Activated CD8-positive, alpha-beta T cell treated with anti-CD3 and anti-CD28 coated beads, Interleukin-2, amount 10 ng/mL, durations not matched to agents 7 days and 5 days (primary cell): ENCODE results near the gene CKS1B. TPM values are rescaled to one million over a fixed set of nuclear protein-coding genes. Genes with fewer than 3 reads are reported as not detected.

Experiments used
- ATAC-seq: fragments of 150-1000 bp; cut with Tn5 transposase; one replicate; pipeline ENCODE4 v1.10.0; 2021; ENCODE audit warnings: moderate library complexity
- CTCF ChIA-PET: fragments of 350-600 bp; sonication (Branson Sonifier 250); formaldehyde crosslinking; loops from one replicate; lab custom pipeline; 2021; ENCODE audit warnings: antibody characterized with exemption; lab: Charles Lee
- POLR2A ChIA-PET: fragments of 350-600 bp; sonication (Branson Sonifier 250); formaldehyde crosslinking; loops from one replicate; lab custom pipeline; 2021; ENCODE audit warnings: antibody characterized with exemption; lab: Charles Lee
- DNase-seq: peaks from one replicate; pipeline ENCODE4 v3.0.0-alpha.2; 2020
- H3K27ac Mint-ChIP-seq: one replicate; pipeline ENCODE4 v1.8.0; 2021; ENCODE audit warnings: mild to moderate bottlenecking, mixed read lengths
- H3K27me3 Mint-ChIP-seq: one replicate; pipeline ENCODE4 v1.8.0; 2021; ENCODE audit warnings: low read depth, mixed read lengths
- H3K36me3 Mint-ChIP-seq: one replicate; pipeline ENCODE4 v1.8.0; 2021; ENCODE audit warnings: low read depth, mixed read lengths
- H3K4me1 Mint-ChIP-seq: one replicate; pipeline ENCODE4 v1.8.0; 2021; ENCODE audit warnings: low read depth, mixed read lengths
- H3K4me3 Mint-ChIP-seq: one replicate; pipeline ENCODE4 v1.8.0; 2021; ENCODE audit warnings: mild to moderate bottlenecking, mixed read lengths
- H3K9me3 Mint-ChIP-seq: one replicate; pipeline ENCODE4 v1.8.0; 2022; ENCODE audit warnings: mixed read lengths; ENCODE audit not compliant: insufficient read depth
- total RNA-seq, 2 experiments: library from RNA; stranded (reverse); gene quantifications; one replicate each; pipeline ENCODE4 v1.2.3, GENCODE V29; 2021

Gene CKS1B
- total RNA-seq, 2 experiments from 2014 or later: 151 to 153 TPM

DNA sequence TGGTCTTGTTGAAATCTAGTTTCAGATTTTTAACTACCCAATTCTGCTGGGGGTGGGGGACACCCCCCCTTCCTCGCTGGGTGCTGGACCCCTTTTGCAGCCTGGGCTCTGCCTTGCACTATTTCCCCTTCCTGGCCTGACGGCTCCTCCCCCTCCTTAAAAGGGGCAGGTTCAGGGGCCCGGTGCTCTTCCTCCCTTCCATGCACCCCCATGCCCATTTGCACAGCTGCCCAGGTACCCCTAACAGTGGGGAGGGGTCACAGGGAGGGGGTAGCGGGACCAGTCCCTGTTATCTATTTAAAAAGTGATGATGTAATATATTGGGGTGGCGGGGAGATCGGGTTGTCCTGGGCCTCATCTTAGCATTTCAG lies 43.5 kb downstream of the CKS1B start:
- no peaks in the 10 kb centered on the region for H3K9me3 Mint-ChIP-seq
- H3K27ac Mint-ChIP-seq: peak overlapping the region; percentile 52
- H3K27me3 Mint-ChIP-seq: peaks cover 6% of the 10 kb centered on the region
- H3K36me3 Mint-ChIP-seq: peaks cover 22% of the 10 kb centered on the region
- DNase-seq: no peak
- peak; percentile 21 for ATAC-seq
- H3K4me3 Mint-ChIP-seq: peak overlapping the region; percentile 22
- POLR2A ChIA-PET: interaction anchor here (0.6 to 2.5 kb wide), 2 partner anchors 35 to 39 kb away, joined by 3 to 8 read pairs; partner anchors contain the start of gene FLAD1
- H3K4me1 Mint-ChIP-seq: peaks cover 43% of the 10 kb centered on the region
- CTCF ChIA-PET: interaction anchor here (0.6 to 7.5 kb wide), 42 partner anchors 8 to 458 kb away, joined by 3 to 71 read pairs (median 6); partner anchors contain the start of genes ADAM15, CKS1B, DCST1 and DCST2

DNA sequence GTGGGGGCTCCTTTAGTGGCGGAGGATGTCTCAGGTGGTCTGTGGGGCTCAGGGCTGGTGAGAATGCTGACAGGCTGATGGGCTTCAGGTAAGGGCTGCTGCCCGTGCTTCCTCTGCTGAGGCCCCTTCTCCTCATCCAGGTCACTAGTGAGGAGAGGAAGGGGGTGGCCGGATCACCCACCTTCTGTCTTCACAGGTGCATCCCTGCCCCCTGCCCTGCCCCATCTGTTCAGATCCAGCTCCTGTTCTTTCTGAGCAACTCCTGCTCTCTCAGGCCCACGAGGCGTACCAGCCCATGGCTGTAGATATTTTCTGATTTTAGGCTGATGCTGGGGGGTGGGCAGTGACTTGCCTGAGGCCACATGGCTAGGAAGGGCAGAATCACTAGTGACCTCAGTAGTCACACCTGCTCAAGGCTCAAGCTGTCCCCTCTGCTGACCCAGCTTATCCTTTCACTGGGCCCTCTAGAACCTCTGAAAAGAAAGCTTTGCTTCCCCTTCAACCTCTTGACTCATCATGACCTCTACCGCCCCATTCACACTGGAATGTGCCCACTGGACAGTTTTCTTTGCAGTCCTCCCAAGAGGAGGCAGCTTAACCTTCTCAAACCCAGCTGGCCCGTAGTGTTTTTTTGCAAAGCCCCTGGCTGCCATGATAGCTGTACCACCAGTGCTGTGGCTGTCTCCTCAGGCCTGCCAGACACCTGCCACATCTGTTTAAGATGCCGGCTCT lies 44.3 kb downstream of the CKS1B start:
- Mint-ChIP-seq H3K27me3 (peaks cover 6% of the 10 kb centered on the region), H3K4me1 (peaks cover 35% of the 10 kb centered on the region), H3K4me3 (no peak overlapping the region), H3K9me3 (no peaks in the 10 kb centered on the region), H3K27ac (no peak overlapping the region), H3K36me3 (peaks cover 18% of the 10 kb centered on the region)
- CTCF ChIA-PET: interaction anchor here (1.1 to 7.5 kb wide), 18 partner anchors 11 to 116 kb away, joined by 3 to 71 read pairs (median 5); partner anchors contain the start of genes ADAM15, FLAD1, PBXIP1 and PYGO2
- ATAC-seq: no peak
- no peak for DNase-seq
- POLR2A ChIA-PET: interaction anchor here (0.6 to 0.8 kb wide), 2 partner anchors 12 to 48 kb away, joined by 3 read pairs; no protein-coding TSS in a partner anchor

DNA sequence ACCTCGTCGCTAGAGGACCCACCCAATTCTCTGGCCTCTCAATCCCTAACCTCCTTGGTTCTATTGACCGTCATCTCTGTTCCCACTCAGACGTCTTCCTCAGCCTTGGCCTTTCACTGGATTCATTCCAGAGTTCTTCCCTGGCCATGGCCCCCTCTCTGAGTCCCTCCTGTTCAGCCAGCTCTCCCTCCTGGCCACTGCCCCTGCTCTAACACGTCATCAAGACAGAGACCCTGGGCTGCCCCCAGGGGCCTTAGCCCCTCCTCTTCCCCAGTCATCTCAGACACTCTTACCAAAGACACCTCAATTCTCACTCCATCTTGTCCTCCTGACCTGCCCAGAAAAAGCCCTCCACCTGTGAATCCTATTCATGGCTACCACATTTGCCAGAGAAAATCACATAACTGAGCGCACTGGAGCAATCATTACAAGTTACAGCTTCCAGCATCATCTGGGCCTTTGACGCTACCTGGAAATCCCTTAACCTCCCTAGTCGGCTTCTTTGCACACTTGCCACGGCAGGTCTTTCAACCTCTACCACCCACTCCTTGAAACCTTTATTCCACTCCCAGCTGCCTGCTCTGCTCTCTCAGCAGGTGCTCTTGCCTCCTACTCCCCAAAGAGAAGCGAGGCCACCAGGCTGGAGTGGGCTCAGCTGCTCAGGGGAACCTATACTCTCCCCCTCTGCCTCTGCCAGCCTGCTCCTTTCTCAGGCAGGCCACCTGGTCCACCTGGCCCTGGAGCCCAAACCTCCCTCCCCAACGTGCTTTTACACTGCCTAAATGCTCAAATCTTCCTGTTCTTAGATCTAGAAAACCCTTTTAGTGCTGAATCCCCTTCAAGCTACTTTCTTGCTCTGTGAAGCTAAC lies 45.1 kb downstream of the CKS1B start:
- Mint-ChIP-seq H3K27ac (no peak overlapping the region), H3K9me3 (no peaks in the 10 kb centered on the region), H3K36me3 (peaks cover 13% of the 10 kb centered on the region), H3K4me3 (no peak overlapping the region), H3K4me1 (peaks cover 26% of the 10 kb centered on the region), H3K27me3 (peaks cover 6% of the 10 kb centered on the region)
- DNase-seq (no peak), ATAC-seq (no peak)
- POLR2A ChIA-PET: interaction anchor here (0.6 to 0.8 kb wide), 2 partner anchors 13 to 47 kb away, joined by 3 read pairs; no protein-coding TSS in a partner anchor
- CTCF ChIA-PET: interaction anchor here (0.7 to 7.5 kb wide), 13 partner anchors 9 to 186 kb away, joined by 3 to 71 read pairs (median 4); partner anchors contain the start of genes ADAM15, FLAD1, KRTCAP2 and PYGO2

DNA sequence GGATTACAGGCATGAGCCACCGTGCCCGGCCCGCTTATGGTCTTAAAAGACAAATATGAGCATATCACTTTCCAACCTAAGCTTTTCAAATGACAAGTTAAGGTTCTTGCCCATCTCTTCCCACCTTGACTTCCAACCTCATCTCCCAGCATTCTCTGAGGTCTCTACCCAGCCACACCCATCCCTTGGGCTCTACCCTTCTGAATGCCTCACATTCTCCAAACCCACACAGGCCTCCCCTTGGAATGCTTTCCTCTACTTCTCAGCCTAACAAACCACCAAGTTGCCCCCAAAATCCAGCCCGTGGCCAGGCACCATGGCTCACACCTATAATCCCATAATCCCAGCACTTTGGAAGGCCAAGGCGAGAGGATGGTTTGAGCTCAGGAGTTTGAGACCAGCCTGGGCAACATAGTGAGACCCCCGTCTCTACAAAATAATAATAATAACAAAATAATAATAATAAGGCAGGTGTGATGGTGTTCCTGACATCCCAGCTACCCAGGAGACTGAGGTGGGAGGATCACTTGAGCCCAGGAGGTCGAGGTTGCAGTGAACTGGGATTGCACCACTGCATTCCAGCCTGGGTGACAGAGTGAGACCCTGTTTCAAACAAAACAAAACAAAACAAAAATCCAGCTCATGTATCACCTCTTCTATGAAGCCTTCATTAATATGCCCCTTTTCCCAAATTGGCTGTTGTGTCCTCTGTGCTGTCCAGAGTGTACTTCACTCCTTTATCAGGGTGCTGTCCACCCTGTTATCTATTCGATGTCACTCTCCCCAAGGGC lies 47.9 kb downstream of the CKS1B start:
- ChIA-PET CTCF (interaction anchor here (1.0 to 2.0 kb wide), 5 partner anchors 9 to 63 kb away, joined by 4 to 9 read pairs (median 5); partner anchors contain the start of gene ADAM15), POLR2A (interaction anchor here (0.7 kb wide), 1 partner anchor 41 kb away, joined by 4 read pairs; no protein-coding TSS in a partner anchor)
- Mint-ChIP-seq H3K36me3 (peaks cover 2% of the 10 kb centered on the region), H3K4me3 (no peak overlapping the region), H3K27ac (no peak overlapping the region), H3K4me1 (peaks cover 9% of the 10 kb centered on the region), H3K9me3 (no peaks in the 10 kb centered on the region), H3K27me3 (peaks cover 6% of the 10 kb centered on the region)
- DNase-seq (no peak), ATAC-seq (no peak)

DNA sequence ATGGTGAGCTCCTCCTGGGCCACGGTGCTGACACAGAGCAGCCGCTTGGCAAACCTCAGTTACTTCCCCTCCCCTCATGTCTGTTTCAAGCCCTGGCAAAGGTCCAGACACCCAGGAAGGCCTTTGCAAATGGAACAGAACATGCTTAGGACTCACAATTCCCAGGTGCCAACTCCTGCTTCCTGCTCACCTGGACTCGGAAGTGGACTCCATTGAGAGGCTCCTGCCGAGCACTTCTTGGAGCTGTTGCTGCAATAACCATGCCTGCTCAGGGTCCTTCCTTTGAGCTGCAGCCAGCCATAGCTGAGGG lies 48.4 kb downstream of the CKS1B start:
- no peak for ATAC-seq
- ChIA-PET CTCF (interaction anchor here (1.0 to 2.0 kb wide), 5 partner anchors 10 to 62 kb away, joined by 4 to 9 read pairs (median 5); partner anchors contain the start of gene ADAM15), POLR2A (interaction anchor here (0.7 kb wide), 1 partner anchor 42 kb away, joined by 4 read pairs; no protein-coding TSS in a partner anchor)
- Mint-ChIP-seq H3K27me3 (peaks cover 6% of the 10 kb centered on the region), H3K4me1 (peaks cover 5% of the 10 kb centered on the region), H3K27ac (no peak overlapping the region), H3K4me3 (no peak overlapping the region), H3K9me3 (no peaks in the 10 kb centered on the region), H3K36me3 (peaks cover 2% of the 10 kb centered on the region)
- DNase-seq: no peak

DNA sequence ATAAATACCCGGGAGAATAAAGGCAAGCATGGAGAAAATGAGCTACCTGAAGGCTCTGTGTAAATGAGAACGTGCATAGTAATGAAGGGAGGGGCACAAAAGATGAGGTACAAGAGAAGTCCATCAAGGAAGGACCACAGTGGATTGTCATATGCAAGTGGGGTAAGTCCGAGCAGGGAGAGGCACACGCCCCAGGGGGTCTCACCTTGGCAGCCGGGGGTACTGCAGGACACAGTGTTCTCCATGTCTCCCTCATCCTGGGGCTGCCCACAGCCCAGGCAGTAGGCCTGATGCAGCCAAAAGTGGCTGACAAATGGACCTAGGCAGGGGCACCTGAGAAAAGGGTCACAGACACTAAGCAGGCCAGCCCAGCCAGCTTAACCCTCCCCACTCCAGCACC lies 49.1 kb downstream of the CKS1B start:
- Mint-ChIP-seq H3K27me3 (peaks cover 6% of the 10 kb centered on the region), H3K4me3 (no peak overlapping the region), H3K27ac (no peak overlapping the region), H3K9me3 (no peaks in the 10 kb centered on the region), H3K4me1 (no peaks in the 10 kb centered on the region), H3K36me3 (peaks cover 2% of the 10 kb centered on the region)
- ATAC-seq (no peak), DNase-seq (no peak)
- CTCF ChIA-PET: interaction anchor here (1.7 to 2.0 kb wide), 2 partner anchors 27 to 38 kb away, joined by 7 to 9 read pairs; partner anchors contain the start of gene ADAM15
- POLR2A ChIA-PET: no interaction called here

DNA sequence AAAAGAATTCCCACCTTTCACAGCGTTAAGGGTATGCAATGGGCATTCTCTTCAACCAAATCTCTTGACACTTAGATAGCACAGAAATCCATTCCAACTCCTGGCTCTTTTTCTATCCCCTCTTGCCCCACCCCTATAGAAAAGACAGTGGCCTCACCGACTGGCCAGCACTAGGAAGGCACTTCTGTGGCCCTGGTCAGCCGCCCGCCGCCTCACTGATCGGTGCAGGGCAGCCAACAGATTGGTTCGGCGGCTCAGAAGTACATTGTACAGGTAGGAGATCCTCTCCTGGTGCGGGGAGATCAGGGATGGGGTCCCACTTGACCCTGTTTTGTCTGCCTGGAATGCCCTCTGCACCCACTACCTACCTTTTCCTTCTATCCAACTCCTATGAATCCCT lies 49.8 kb downstream of the CKS1B start:
- Mint-ChIP-seq H3K4me1 (no peaks in the 10 kb centered on the region), H3K36me3 (no peaks in the 10 kb centered on the region), H3K9me3 (no peaks in the 10 kb centered on the region), H3K27ac (no peak overlapping the region), H3K4me3 (no peak overlapping the region), H3K27me3 (peaks cover 6% of the 10 kb centered on the region)
- ChIA-PET POLR2A (no interaction called here), CTCF (interaction anchor here (1.2 kb wide), 1 partner anchor 25 kb away, joined by 4 read pairs; no protein-coding TSS in a partner anchor)
- ATAC-seq (no peak), DNase-seq (no peak)

DNA sequence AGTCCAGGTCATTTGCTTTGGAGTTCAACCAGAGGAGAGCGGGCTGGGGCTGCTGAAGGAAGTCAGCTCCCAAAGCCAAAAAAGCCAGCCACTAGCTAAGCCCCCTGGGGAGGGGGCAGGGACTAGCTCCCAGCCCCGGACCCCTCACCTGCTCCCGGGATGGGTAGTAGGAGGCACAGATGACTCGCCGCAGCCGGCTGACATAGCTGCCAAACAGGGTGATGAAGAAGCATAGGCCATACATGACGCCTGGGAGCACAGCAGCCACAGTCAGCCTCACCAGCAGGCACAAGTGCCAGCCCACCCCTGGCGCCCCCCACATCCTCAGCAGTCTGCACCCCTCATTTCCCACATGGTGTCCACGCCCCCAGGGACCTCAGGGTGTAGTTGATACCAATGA lies 51.7 kb downstream of the CKS1B start:
- Mint-ChIP-seq H3K27me3 (peaks cover 3% of the 10 kb centered on the region), H3K36me3 (no peaks in the 10 kb centered on the region), H3K9me3 (no peaks in the 10 kb centered on the region), H3K27ac (no peak overlapping the region), H3K4me1 (no peaks in the 10 kb centered on the region), H3K4me3 (no peak overlapping the region)
- CTCF ChIA-PET: interaction anchor here (1.0 to 1.4 kb wide), 2 partner anchors 9 to 35 kb away, joined by 3 read pairs; no protein-coding TSS in a partner anchor
- POLR2A ChIA-PET: interaction anchor here (0.5 kb wide), 1 partner anchor 536 kb away, joined by 3 read pairs; no protein-coding TSS in a partner anchor
- DNase-seq: no peak
- no peak for ATAC-seq

DNA sequence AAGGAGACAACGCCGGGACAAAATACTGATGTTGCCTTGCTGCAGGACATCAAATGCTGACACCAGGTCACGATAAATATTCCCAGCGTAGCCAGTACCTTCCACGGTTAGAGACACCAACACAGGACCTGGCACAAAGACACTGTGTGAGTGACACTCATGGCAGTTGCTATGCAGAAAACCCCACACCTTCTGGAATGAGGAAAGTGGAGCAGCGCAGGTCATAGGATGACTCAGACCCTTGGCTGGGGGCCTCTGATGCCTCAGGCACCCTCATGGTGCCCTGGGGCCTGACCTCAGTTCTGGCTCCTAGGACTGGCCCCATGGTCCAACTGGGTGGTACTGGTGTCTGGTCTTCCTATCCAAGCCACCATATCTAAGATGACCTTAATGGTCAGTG lies 52.1 kb downstream of the CKS1B start:
- H3K9me3 Mint-ChIP-seq: no peaks in the 10 kb centered on the region
- H3K36me3 Mint-ChIP-seq: no peaks in the 10 kb centered on the region
- peaks cover 3% of the 10 kb centered on the region for H3K27me3 Mint-ChIP-seq
- no peak for ATAC-seq
- DNase-seq: no peak
- no peaks in the 10 kb centered on the region for H3K4me1 Mint-ChIP-seq
- no peak overlapping the region for H3K4me3 Mint-ChIP-seq
- H3K27ac Mint-ChIP-seq: no peak overlapping the region
- ChIA-PET CTCF (interaction anchor here (1.0 kb wide), 1 partner anchor 9 kb away, joined by 3 read pairs; no protein-coding TSS in a partner anchor), POLR2A (no interaction called here)
